CD14-positive monocyte (primary cell): ENCODE results near the gene CELF4. TPM values are rescaled to one million over a fixed set of nuclear protein-coding genes. Genes with fewer than 3 reads are reported as not detected.

Experiments used
- DNase-seq, 3 donors: peaks; one replicate each; pipeline ENCODE4 v3.0.0-alpha.2; 2011 to 2022
- H2AFZ ChIP-seq: 2 replicates; pipeline ENCODE4 v1.6.0; 2012; ENCODE audit warnings: mild to moderate bottlenecking, low read depth, low read length, inconsistent platforms; ENCODE audit not compliant: insufficient read depth, poor library complexity, severe bottlenecking
- H3K27ac ChIP-seq, 2 donors: 1 replicate in 1 of 2; 2 replicates in 1 of 2; pipeline ENCODE4 v1.5.1; 2012 to 2013; ENCODE audit warnings: low read length in 2 of 2, control low read depth in 1 of 2, inconsistent platforms in 1 of 2, low read depth in 1 of 2, mild to moderate bottlenecking in 1 of 2
- H3K27me3 ChIP-seq, 2 donors: one replicate each; pipeline versions ENCODE4 v1.6.0 to v1.6.1; 2011 to 2013; ENCODE audit warnings: low read length in 2 of 2; ENCODE audit not compliant: control insufficient read depth in 2 of 2, insufficient read depth in 2 of 2
- H3K36me3 ChIP-seq, 2 donors: replicated peaks in 1 of 2; 1 replicate in 1 of 2; 2 replicates in 1 of 2; pipeline versions ENCODE4 v1.5.1 to v1.6.1; 2012 to 2013; ENCODE audit warnings: low read length in 2 of 2, control low read depth in 1 of 2, inconsistent platforms in 1 of 2, mild to moderate bottlenecking in 1 of 2; ENCODE audit not compliant: insufficient read depth in 2 of 2, control insufficient read depth in 1 of 2
- H3K4me1 ChIP-seq, 2 donors: 1 replicate in 1 of 2; 2 replicates in 1 of 2; pipeline versions ENCODE4 v1.5.1 to v1.6.1; 2012 to 2013; ENCODE audit warnings: low read length in 2 of 2, control low read depth in 1 of 2, inconsistent platforms in 1 of 2, mild to moderate bottlenecking in 1 of 2, moderate library complexity in 1 of 2; ENCODE audit not compliant: insufficient read depth in 2 of 2, control insufficient read depth in 1 of 2
- H3K4me2 ChIP-seq: replicated peaks from 2 replicates; pipeline ENCODE3; 2012; ENCODE audit warnings: low read length, moderate library complexity, mild to moderate bottlenecking; ENCODE audit not compliant: poor library complexity, severe bottlenecking; ENCODE audit errors: extremely low read depth
- H3K4me3 ChIP-seq, 3 experiments: fragments of 200-600 bp in 1 of 3; sonication (generic) in 1 of 3; replicated peaks in 1 of 3; 1 replicate in 2 of 3; 2 replicates in 1 of 3; pipeline ENCODE4 v1.5.1; 2011 to 2013; ENCODE audit warnings: low read length in 3 of 3, mild to moderate bottlenecking in 3 of 3, control low read depth in 2 of 3, low read depth in 2 of 3, inconsistent platforms in 1 of 3, moderate library complexity in 1 of 3
- H3K79me2 ChIP-seq: 2 replicates; pipeline ENCODE4 v1.6.0; 2012; ENCODE audit warnings: mild to moderate bottlenecking, control low read depth, inconsistent platforms, low read length, moderate library complexity; ENCODE audit not compliant: insufficient read depth
- H3K9ac ChIP-seq: 2 replicates; pipeline ENCODE4 v1.6.0; 2017; ENCODE audit warnings: low read length, mild to moderate bottlenecking; ENCODE audit not compliant: insufficient read depth, poor library complexity, severe bottlenecking
- H3K9me3 ChIP-seq, 2 donors: replicated peaks in 1 of 2; 1 replicate in 1 of 2; 2 replicates in 1 of 2; pipeline versions ENCODE4 v1.5.1 to v1.6.1; 2012 to 2013; ENCODE audit warnings: low read length in 2 of 2, control low read depth in 1 of 2; ENCODE audit not compliant: control insufficient read depth in 1 of 2, insufficient read depth in 1 of 2
- H4K20me1 ChIP-seq: 2 replicates; pipeline ENCODE4 v1.6.0; 2012; ENCODE audit warnings: mild to moderate bottlenecking, low read length, control low read depth, moderate library complexity; ENCODE audit not compliant: insufficient read depth
- H3K27ac Mint-ChIP-seq, 7 donors: one replicate each; pipeline ENCODE4 v1.8.0; 2020; ENCODE audit warnings: mild to moderate bottlenecking in 7 of 7, mixed read lengths in 7 of 7, moderate library complexity in 6 of 7, inconsistent platforms in 2 of 7
- H3K27me3 Mint-ChIP-seq, 3 donors: one replicate each; pipeline ENCODE4 v1.8.0; 2021 to 2022; ENCODE audit warnings: low read depth in 3 of 3, mild to moderate bottlenecking in 3 of 3, mixed read lengths in 3 of 3, moderate library complexity in 3 of 3, inconsistent platforms in 1 of 3
- H3K36me3 Mint-ChIP-seq, 2 donors: one replicate each; pipeline ENCODE4 v1.8.0; 2020; ENCODE audit warnings: mixed read lengths in 2 of 2, inconsistent platforms in 1 of 2, mild to moderate bottlenecking in 1 of 2
- H3K4me1 Mint-ChIP-seq: one replicate; pipeline ENCODE4 v1.8.0; 2020; ENCODE audit warnings: mild to moderate bottlenecking, mixed read lengths
- H3K4me3 Mint-ChIP-seq, 2 donors: one replicate each; pipeline ENCODE4 v1.8.0; 2020; ENCODE audit warnings: mild to moderate bottlenecking in 2 of 2, mixed read lengths in 2 of 2, moderate library complexity in 1 of 2
- H3K9me3 Mint-ChIP-seq, 7 donors: one replicate each; pipeline ENCODE4 v1.8.0; 2020 to 2022; ENCODE audit warnings: mixed read lengths in 7 of 7, mild to moderate bottlenecking in 6 of 7, moderate library complexity in 6 of 7, inconsistent platforms in 2 of 7
- CTCF ChIP-seq: fragments of 200-600 bp; IDR thresholded peaks from one replicate; pipeline ENCODE4 v1.8.0; 2022; ENCODE audit warnings: antibody characterized with exemption, mild to moderate bottlenecking
- WGBS: methylation state at CpG from one replicate; pipeline ENCODE4 v1.1.5; 2013; ENCODE audit warnings: missing lambda C conversion rate; ENCODE audit not compliant: insufficient coverage; 5-methylcytosine and 5-hydroxymethylcytosine counted together
- intact Hi-C, 2 donors: fragments of 100-400 bp; cut with micrococcal nuclease; formaldehyde crosslinking; loops; one replicate each; pipeline versions ENCODE4 v1.15.0 to v1.15.1; 2023
- polyA plus RNA-seq, 3 donors: library from polyadenylated mRNA; depleted of rRNA in 1 of 3; unstranded in 2 of 3; stranded (reverse) in 1 of 3; fragments of 300-500 nt in 2 of 3; fragments of >200 nt in 1 of 3; fragmentation: Illumina TruSeq in 2 of 3; gene quantifications; 1 replicate in 2 of 3; 2 replicates in 1 of 3; pipeline ENCODE4 v1.2.3, GENCODE V29; 2012 to 2021

CELF4 gene
- polyA plus RNA-seq, 3 donors: not detected

GRCh38 chr18:37538526-37539205 is 26.9 kb downstream of the CELF4 start:
- Mint-ChIP-seq H3K27ac (peak overlapping the region in 1 of 7 donors; percentile 77), H3K36me3 (no peaks in the 10 kb centered on the region), H3K4me3 (peak overlapping the region in 1 of 2 donors; percentile 66), H3K9me3 (peaks cover 0 to 1% (median 0%) of the 10 kb centered on the region in 7 donors), H3K27me3 (peaks cover 21 to 30% (median 28%) of the 10 kb centered on the region in 3 donors), H3K4me1 (no peaks in the 10 kb centered on the region)
- no peaks in the 10 kb centered on the region for H3K4me1 ChIP-seq
- intact Hi-C loops: no loop called here
- H3K27ac ChIP-seq: no peak overlapping the region
- H3K9ac ChIP-seq: no peak overlapping the region
- no peak overlapping the region for H3K4me3 ChIP-seq
- no peaks in the 10 kb centered on the region for H3K36me3 ChIP-seq
- peaks cover 0 to 13% of the 10 kb centered on the region in 2 donors for H3K27me3 ChIP-seq
- H3K79me2 ChIP-seq: no peaks in the 10 kb centered on the region
- no peak for DNase-seq
- no peak for TF ChIP-seq CTCF
- H2AFZ ChIP-seq: no peak overlapping the region
- H4K20me1 ChIP-seq: no peaks in the 10 kb centered on the region
- H3K4me2 ChIP-seq: no peak overlapping the region
- no peaks in the 10 kb centered on the region for H3K9me3 ChIP-seq
- WGBS: 27% methylated on average over 13 of the region's 17 CpGs

- H3K27me3 ChIP-seq: peaks cover 0 to 13% of the 10 kb centered on the region in 2 donors
- Mint-ChIP-seq H3K27ac (peak overlapping the region in 1 of 7 donors; percentile 77), H3K36me3 (no peaks in the 10 kb centered on the region), H3K9me3 (peaks cover 0 to 2% (median 0%) of the 10 kb centered on the region in 7 donors), H3K27me3 (peaks cover 22 to 34% (median 30%) of the 10 kb centered on the region in 3 donors), H3K4me1 (no peaks in the 10 kb centered on the region), H3K4me3 (peak overlapping the region in 1 of 2 donors; percentile 66)
- H3K4me2 ChIP-seq: no peak overlapping the region
- no peaks in the 10 kb centered on the region for H3K36me3 ChIP-seq
- no peak overlapping the region for H3K4me3 ChIP-seq
- no peaks in the 10 kb centered on the region for H3K4me1 ChIP-seq
- H2AFZ ChIP-seq: no peak overlapping the region
- H3K79me2 ChIP-seq: no peaks in the 10 kb centered on the region
- peak; percentile 71 for TF ChIP-seq CTCF
- H4K20me1 ChIP-seq: no peaks in the 10 kb centered on the region
- intact Hi-C loops: no loop called here
- H3K9me3 ChIP-seq: no peaks in the 10 kb centered on the region
- no peak overlapping the region for H3K27ac ChIP-seq
- peak in 1 of 3 donors; percentile 13 for DNase-seq
- 15% methylated on average over 23 of the region's 23 CpGs for WGBS
- H3K9ac ChIP-seq: no peak overlapping the region
Observed at GRCh38 chr18:37537868-37538525, 27.6 kb downstream of the CELF4 start.
